Colonic mucosa (tissue), 4 donors: ENCODE data around the gene HOXD10. TPM values are rescaled to one million over a fixed set of nuclear protein-coding genes. Genes with fewer than 3 reads are reported as not detected.

Source experiments
- DNase-seq: peaks from one replicate; pipeline ENCODE4 v3.0.0-alpha.2; 2020
- H3K27ac ChIP-seq: fragments of 200-600 bp; one replicate; pipeline ENCODE4 v1.8.0; 2021
- H3K27me3 ChIP-seq: fragments of 200-600 bp; one replicate; pipeline ENCODE4 v1.8.0; 2021
- H3K36me3 ChIP-seq: fragments of 200-600 bp; one replicate; pipeline ENCODE4 v1.8.0; 2021
- H3K4me1 ChIP-seq: fragments of 200-600 bp; one replicate; pipeline ENCODE4 v1.8.0; 2021; ENCODE audit warnings: mild to moderate bottlenecking
- H3K4me3 ChIP-seq: fragments of 200-600 bp; one replicate; pipeline ENCODE4 v1.8.0; 2021
- H3K9ac ChIP-seq, 2 donors: one replicate each; pipeline ENCODE4 v1.7.0; 2013; ENCODE audit warnings: control low read depth in 2 of 2, low read depth in 2 of 2, low read length in 2 of 2
- H3K9me3 ChIP-seq: fragments of 200-600 bp; one replicate; pipeline ENCODE4 v1.8.0; 2021
- intact Hi-C: fragments of 100-400 bp; cut with DNase I; formaldehyde crosslinking; loops from one replicate; pipeline ENCODE4 v1.14.1; 2022
- total RNA-seq, 2 donors: library from RNA; stranded (reverse); fragmentation: NEBNext Ultra II Directional in 1 of 2; extraction: Animal tissue kit (Norgen Biotek cat#: 25700) in 1 of 2; gene quantifications; one replicate each; pipeline ENCODE4 v1.2.1, GENCODE V29; 2021
- TF ChIP-seq, protein P1 (sequence below): fragments of 200-600 bp; IDR thresholded peaks from one replicate; pipeline ENCODE4 v1.8.0; 2022; ENCODE audit warnings: antibody characterized with exemption, mild to moderate bottlenecking
- donor health status: healthy.
- donor health status: DM: no; HTN: no; CAD: no.
- donor health status: DM: no; HTN: no; CAD: no.

Gene HOXD10
- total RNA-seq, 2 donors from 2014 or later: 0.32 to 1.9 TPM

DNA sequence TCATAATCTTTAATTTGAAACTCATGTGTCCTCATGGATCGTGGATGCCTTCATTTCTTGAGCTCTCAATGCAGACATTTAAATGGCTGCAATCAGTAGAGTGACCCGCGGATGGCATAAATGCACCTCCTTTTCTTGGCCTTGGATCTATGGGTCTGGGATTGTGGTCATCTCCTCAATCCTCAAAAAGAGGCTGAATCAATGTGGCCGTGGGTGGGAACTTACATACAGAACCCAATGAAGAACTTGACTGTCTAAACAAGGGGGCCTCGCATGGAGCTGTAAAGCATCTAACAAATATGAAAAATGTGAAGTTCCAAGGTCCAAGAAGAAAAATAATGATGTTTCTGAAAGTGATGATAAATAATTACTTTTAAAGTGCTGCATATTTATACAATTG, 21.2 kb upstream of the HOXD10 start:
- no peaks in the 10 kb centered on the region for H3K9me3 ChIP-seq
- H3K36me3 ChIP-seq: no peaks in the 10 kb centered on the region
- intact Hi-C loops: no loop called here
- H3K27ac ChIP-seq: no peak overlapping the region
- peaks cover 99% of the 10 kb centered on the region for H3K27me3 ChIP-seq
- no peak overlapping the region for H3K4me3 ChIP-seq
- H3K4me1 ChIP-seq: peaks cover 4% of the 10 kb centered on the region
- H3K9ac ChIP-seq: no peak overlapping the region
- TF ChIP-seq, protein P1, sequence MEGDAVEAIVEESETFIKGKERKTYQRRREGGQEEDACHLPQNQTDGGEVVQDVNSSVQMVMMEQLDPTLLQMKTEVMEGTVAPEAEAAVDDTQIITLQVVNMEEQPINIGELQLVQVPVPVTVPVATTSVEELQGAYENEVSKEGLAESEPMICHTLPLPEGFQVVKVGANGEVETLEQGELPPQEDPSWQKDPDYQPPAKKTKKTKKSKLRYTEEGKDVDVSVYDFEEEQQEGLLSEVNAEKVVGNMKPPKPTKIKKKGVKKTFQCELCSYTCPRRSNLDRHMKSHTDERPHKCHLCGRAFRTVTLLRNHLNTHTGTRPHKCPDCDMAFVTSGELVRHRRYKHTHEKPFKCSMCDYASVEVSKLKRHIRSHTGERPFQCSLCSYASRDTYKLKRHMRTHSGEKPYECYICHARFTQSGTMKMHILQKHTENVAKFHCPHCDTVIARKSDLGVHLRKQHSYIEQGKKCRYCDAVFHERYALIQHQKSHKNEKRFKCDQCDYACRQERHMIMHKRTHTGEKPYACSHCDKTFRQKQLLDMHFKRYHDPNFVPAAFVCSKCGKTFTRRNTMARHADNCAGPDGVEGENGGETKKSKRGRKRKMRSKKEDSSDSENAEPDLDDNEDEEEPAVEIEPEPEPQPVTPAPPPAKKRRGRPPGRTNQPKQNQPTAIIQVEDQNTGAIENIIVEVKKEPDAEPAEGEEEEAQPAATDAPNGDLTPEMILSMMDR: no peak
- DNase-seq: peak; percentile 9

DNA sequence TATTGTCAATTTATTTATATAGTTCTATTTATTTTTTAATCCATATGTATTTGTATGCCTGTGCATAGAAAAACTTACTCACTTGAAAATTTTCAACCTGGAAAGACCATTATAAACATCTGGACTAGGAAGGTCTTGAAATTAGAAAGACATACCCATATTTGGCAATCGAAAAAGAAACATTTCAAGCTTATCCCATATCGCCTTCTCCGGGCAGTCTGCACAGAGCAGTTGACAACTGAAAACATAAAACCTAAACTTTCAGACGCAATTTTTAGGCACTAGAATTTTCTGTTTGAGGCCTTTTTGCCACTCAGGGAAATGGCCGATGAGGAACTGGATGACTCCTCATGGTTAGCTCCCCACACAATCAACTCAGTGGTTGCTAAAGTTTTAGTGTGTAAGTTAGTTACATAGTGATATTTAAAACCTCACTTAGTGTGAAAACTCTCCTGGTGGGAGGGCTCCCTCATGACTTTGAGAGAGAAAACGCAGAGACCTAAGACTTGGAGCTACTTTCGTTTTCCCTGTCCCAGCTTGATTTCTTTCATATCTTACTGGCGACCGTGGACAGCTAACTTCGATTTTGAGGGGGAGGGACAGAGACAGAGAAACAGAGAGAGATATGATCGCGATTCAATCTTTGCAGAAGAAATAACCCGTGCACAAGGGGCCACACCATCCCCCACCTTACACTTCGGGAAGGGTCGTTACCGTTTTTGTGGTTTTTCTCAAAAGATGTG, 20.2 kb upstream of the HOXD10 start:
- Histone ChIP-seq H3K4me1 (peaks cover 4% of the 10 kb centered on the region), H3K9ac (no peak overlapping the region), H3K9me3 (no peaks in the 10 kb centered on the region), H3K27me3 (peaks cover 94% of the 10 kb centered on the region), H3K36me3 (no peaks in the 10 kb centered on the region), H3K4me3 (peak overlapping the region; percentile 34), H3K27ac (no peak overlapping the region)
- TF ChIP-seq, protein P1: no peak
- peak; percentile 20 for DNase-seq
- intact Hi-C loops: no loop called here

DNA sequence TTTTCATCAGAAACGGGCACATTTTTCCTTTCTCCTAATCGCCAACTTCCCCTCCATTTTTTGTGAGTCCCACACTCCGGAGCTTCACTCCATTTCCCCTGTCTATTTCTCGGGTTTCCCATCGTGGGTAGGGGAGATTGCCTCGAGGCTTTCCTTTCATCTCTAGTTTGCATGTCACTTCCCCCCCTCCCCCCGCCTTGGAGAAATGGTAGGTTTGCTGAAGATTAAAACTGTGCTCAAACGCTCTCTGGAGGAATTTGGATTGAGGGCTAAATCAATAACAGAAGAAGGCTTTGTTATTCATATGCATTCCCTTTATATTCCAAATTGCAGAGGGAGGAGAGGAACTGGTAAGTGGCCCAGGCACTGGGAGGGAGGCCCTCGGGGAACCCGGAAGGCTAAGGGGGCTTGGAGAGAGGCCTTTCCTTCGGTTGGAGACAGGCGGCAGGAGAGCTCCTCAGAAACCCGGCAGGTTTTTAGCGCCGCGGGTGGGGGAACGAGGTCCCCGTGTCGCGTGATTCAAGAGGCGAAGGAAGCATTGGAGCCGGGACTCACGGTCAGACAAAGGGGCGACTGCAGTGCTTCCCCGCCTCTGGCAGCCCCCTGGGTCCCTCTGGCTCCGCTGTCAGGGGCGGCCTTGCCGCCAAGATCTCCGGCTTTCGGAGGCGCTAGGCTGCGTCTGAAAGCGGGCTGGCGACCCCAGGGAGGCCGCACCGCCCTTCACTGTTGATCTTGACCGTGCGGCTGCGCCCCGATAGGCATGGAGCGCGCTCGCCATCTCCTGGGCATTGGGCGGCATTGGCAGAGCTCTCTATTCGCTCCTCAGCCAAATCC, 19.4 kb upstream of the HOXD10 start:
- DNase-seq: peak; percentile 75
- intact Hi-C loops: no loop called here
- Histone ChIP-seq H3K4me1 (peaks cover 4% of the 10 kb centered on the region), H3K9ac (no peak overlapping the region), H3K36me3 (no peaks in the 10 kb centered on the region), H3K9me3 (no peaks in the 10 kb centered on the region), H3K27ac (no peak overlapping the region), H3K4me3 (peak overlapping the region; percentile 34), H3K27me3 (peaks cover 94% of the 10 kb centered on the region)
- TF ChIP-seq, protein P1: peak; percentile 80

DNA sequence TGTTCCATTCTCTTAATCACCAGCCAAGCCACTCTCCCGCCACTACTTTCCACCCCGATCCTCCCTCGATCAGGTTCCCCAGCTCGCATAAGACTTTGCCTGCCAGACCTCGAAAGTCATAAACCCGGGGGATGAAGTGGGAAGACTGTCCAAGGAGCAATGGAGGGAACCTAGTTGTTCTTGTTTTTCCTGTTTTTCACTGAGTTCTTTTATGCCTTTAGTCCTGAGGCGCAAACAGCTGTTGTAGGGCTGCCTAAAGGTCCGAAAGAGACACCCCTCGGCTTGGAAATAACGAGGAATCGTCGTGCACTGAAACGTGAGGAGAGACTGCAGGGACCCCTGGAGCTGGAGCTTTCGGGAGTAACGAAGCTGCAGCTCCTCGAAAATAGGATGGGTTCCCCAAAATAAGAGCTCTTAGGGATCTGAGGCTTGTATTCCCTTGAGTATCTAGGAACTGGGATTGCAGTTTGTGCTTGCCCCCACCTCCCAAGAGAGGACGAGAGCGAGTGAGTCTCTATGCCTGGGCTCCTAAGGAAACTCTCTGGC, 18.7 kb upstream of the HOXD10 start:
- TF ChIP-seq, protein P1: no peak
- peaks cover 92% of the 10 kb centered on the region for H3K27me3 ChIP-seq
- no peak overlapping the region for H3K27ac ChIP-seq
- no peak for DNase-seq
- no peaks in the 10 kb centered on the region for H3K9me3 ChIP-seq
- no peaks in the 10 kb centered on the region for H3K36me3 ChIP-seq
- peak overlapping the region; percentile 5 for H3K4me3 ChIP-seq
- intact Hi-C loops: no loop called here
- H3K4me1 ChIP-seq: peaks cover 4% of the 10 kb centered on the region
- H3K9ac ChIP-seq: no peak overlapping the region

DNA sequence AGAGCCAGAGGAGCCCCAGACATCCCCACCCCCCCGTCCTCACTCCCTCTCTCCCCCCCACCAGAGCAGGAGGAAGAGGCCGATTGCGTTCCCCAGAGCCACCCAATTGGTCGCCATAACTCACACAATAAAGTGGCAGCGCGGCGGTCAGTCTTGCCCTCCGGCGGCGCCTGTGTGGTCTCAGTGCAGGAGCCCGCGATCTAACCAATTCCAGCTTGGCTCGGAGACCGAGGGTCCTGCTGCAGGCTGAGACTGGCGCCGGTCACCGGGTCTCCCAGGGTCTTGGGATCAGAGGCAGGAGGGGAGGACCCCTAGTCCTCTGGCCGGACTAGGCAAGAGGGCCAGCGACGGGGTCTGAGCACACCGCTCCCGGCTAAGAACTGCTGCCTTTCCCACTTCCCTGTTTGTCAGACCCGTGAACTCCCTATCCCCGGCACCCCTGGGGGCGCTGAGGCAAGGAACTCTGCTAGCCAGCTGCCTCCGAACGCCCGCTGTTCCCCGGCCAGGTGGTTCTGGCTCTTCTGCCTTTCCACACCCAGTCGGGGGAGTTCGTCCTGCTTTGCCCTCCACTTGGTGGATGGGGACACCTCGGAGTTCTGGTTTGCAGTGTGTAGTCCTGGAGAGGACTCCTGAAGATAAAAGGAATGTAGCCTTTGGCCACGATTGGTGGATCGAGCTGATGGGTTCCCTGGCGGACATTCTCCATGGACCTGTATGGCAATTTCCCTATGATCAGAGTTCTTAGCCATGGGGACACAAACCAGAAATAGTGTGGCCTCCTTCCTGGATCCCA, 18.0 kb upstream of the HOXD10 start:
- peak overlapping the region; percentile 5 for H3K4me3 ChIP-seq
- H3K9ac ChIP-seq: no peak overlapping the region
- peaks cover 92% of the 10 kb centered on the region for H3K27me3 ChIP-seq
- no peak overlapping the region for H3K27ac ChIP-seq
- intact Hi-C loops: no loop called here
- TF ChIP-seq, protein P1: no peak
- H3K36me3 ChIP-seq: no peaks in the 10 kb centered on the region
- DNase-seq: peak; percentile 20
- H3K9me3 ChIP-seq: no peaks in the 10 kb centered on the region
- no peaks in the 10 kb centered on the region for H3K4me1 ChIP-seq
